Esophagus squamous epithelium (tissue), 5 donors: ENCODE data around the gene ANTXR1. TPM values are rescaled to one million over a fixed set of nuclear protein-coding genes. Genes with fewer than 3 reads are reported as not detected.
A peak's percentile ranks its signal among the peaks of the same experiment; 100 is the strongest.

Source experiments
- DNase-seq: peaks from one replicate; lab custom pipeline; 2025; lab: John Stamatoyannopoulos, UW
- H3K27ac ChIP-seq, 4 donors: fragments of 200-600 bp; sonication (generic); one replicate each; pipeline ENCODE4 v1.5.1; 2016 to 2019; ENCODE audit warnings: mild to moderate bottlenecking in 1 of 4
- H3K27me3 ChIP-seq, 4 donors: fragments of 200-600 bp; sonication (generic); 1 replicate in 3 of 4; 2 replicates in 1 of 4; pipeline versions ENCODE4 v1.5.1 to v1.6.0; 2017 to 2021; ENCODE audit warnings: antibody characterized with exemption in 1 of 4
- H3K36me3 ChIP-seq, 3 donors: fragments of 200-600 bp; sonication (generic); one replicate each; pipeline ENCODE4 v1.5.1; 2016 to 2019
- H3K4me1 ChIP-seq, 3 donors: fragments of 200-600 bp; sonication (generic); one replicate each; pipeline ENCODE4 v1.5.1; 2017 to 2019
- H3K4me3 ChIP-seq, 4 donors: fragments of 200-600 bp; sonication (generic); 1 replicate in 3 of 4; 2 replicates in 1 of 4; pipeline ENCODE4 v1.5.1; 2016 to 2019; ENCODE audit warnings: mild to moderate bottlenecking in 2 of 4, moderate library complexity in 1 of 4
- H3K9me3 ChIP-seq, 3 donors: fragments of 200-600 bp; sonication (generic); one replicate each; pipeline ENCODE4 v1.5.1; 2016 to 2019
- CTCF ChIP-seq, 6 experiments: fragments of 450-650 bp in 4 of 6; fragments of 200-600 bp in 2 of 6; sonication (generic) in 2 of 6; IDR thresholded peaks; one replicate each; pipeline ENCODE4 v1.5.1; 2016 to 2019; ENCODE audit warnings: antibody characterized with exemption in 6 of 6, mild to moderate bottlenecking in 4 of 6, moderate library complexity in 4 of 6
- POLR2A ChIP-seq, 4 donors: fragments of 450-650 bp; IDR thresholded peaks; one replicate each; pipeline ENCODE4 v1.6.1; 2017; ENCODE audit warnings: antibody characterized with exemption in 4 of 4, mild to moderate bottlenecking in 4 of 4, moderate library complexity in 3 of 4
- WGBS, 2 donors: methylation state at CpG; one replicate each; pipeline ENCODE4 v1.1.5; 2018; 5-methylcytosine and 5-hydroxymethylcytosine counted together
- intact Hi-C: fragments of 100-400 bp; cut with DNase I; formaldehyde crosslinking; loops from one replicate; pipeline ENCODE4 v1.15.0; 2022
- total RNA-seq, 4 donors: library from RNA; depleted of rRNA; stranded (reverse); fragments of >200 nt; gene quantifications; one replicate each; pipeline ENCODE4 v1.1.0, GENCODE V29; 2016
- donor health status: DM: yes; HTN: yes; CAD: no.

Gene ANTXR1
- total RNA-seq, 4 donors from 2014 or later: 7.8 to 50.9 (median 17.3) TPM

DNA sequence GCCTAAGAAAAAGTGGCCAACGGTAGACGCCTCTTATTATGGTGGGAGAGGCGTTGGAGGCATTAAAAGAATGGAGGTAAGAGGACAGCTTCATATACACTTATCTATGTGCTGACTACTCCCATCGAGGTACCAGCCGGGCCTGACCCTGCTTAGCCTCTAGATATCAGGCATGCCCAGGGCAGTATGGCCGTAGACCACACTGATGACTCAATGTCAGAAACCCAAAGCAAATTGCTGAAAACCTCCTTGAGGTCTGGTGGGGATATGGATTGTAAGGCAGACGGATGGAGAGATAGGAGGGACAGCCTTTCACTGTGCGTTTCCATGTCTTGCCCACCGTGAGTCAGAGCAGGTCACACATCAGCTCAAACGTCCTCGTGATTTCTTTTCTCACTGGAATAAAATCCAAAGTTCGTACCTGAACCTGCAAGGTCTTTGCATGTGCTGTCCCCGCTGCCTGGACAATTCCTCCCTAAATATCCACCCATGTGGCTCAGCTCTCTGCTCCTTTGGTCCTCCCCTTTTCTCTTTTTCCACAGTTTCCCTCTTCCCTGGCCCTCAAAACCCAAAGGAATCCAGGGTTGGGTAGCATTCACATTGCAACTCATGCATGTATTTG is 168.9 kb downstream of the ANTXR1 start:
- H3K36me3 ChIP-seq: peaks cover 0 to 8% (median 0%) of the 10 kb centered on the region in 3 donors
- H3K27me3 ChIP-seq: no peaks in the 10 kb centered on the region
- 85 to 91% methylated on average over 12 to 13 of the region's 13 CpGs for WGBS, 2 donors
- H3K27ac ChIP-seq: peak overlapping the region in 3 of 4 donors; percentile 65 to 89 (median 78)
- intact Hi-C loops: loop anchor here (10.0 kb wide), 1 partner anchor 123 kb away; no protein-coding TSS in a partner anchor
- no peak overlapping the region for H3K4me3 ChIP-seq
- no peak for DNase-seq
- no peak for TF ChIP-seq CTCF (IDR thresholded peaks at IDR 0.05)
- no peak for TF ChIP-seq POLR2A (IDR thresholded peaks at IDR 0.05)
- peaks cover 40 to 87% (median 64%) of the 10 kb centered on the region in 3 donors for H3K4me1 ChIP-seq
- H3K9me3 ChIP-seq: no peaks in the 10 kb centered on the region

DNA sequence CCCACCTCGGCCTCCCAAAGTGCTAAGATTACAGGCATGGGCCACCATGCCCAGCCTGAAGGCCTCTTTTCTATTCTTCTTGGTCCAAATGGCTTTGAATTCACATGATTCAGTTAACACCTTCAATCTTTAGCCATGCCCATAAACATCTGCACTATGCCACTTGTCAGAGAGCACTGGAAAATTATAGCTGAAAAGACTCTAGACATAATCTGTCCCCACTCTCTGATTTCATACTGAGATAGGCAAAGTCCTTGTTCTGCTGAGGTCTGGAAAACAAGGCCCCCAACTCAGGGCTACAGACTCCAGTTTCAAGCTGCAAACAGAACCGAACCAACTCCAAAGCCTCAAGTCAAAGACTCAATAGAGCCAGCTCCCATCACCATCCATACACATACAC is 170.7 kb downstream of the ANTXR1 start:
- peak overlapping the region; percentile 51 to 82 (median 70) for H3K27ac ChIP-seq
- WGBS, 2 donors: 44 to 51% methylated on average over 2 of the region's 2 CpGs
- intact Hi-C loops: loop anchor here (10.0 kb wide), 1 partner anchor 121 kb away; no protein-coding TSS in a partner anchor

GRCh38 chr2:69184224-69184623 is 171.2 kb downstream of the ANTXR1 start:
- 14 to 22% methylated on average over 5 of the region's 5 CpGs for WGBS, 2 donors
- no peak for DNase-seq
- no peak for TF ChIP-seq CTCF (IDR thresholded peaks at IDR 0.05)
- TF ChIP-seq POLR2A (IDR thresholded peaks at IDR 0.05): no peak

More for the DNA sequence above, 170.7 kb downstream of the ANTXR1 start:
- Histone ChIP-seq H3K36me3 (peaks cover 0 to 8% (median 0%) of the 10 kb centered on the region in 3 donors), H3K4me3 (no peak overlapping the region), H3K27me3 (no peaks in the 10 kb centered on the region), H3K4me1 (peaks cover 25 to 87% (median 48%) of the 10 kb centered on the region in 3 donors), H3K9me3 (no peaks in the 10 kb centered on the region)
- no peak for TF ChIP-seq POLR2A (IDR thresholded peaks at IDR 0.05)
- TF ChIP-seq CTCF (IDR thresholded peaks at IDR 0.05): no peak
- DNase-seq: no peak

DNA sequence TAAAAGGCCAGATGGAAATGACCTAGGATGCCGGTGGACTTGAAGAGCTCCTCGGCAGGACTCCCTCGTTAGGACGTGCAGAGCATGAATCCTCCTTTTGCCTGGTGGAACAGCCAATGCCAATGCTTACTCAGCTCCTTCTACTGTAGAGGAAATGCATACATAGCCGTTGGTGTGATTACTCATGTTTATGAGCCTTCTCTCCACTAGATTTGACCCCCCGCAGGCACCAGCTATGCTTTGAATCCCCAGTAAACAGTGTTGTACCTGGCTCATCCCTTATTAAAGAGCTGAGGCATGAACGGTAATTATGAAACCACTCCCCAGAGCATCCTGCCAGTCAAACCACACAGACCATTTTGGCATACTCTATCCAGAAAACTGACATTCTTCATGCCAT is 172.8 kb downstream of the ANTXR1 start:
- Histone ChIP-seq H3K9me3 (no peaks in the 10 kb centered on the region), H3K4me1 (peaks cover 15 to 76% (median 28%) of the 10 kb centered on the region in 3 donors), H3K27me3 (no peaks in the 10 kb centered on the region), H3K36me3 (peaks cover 0 to 8% (median 0%) of the 10 kb centered on the region in 3 donors), H3K4me3 (no peak overlapping the region), H3K27ac (peak overlapping the region; percentile 15 to 82 (median 58))
- TF ChIP-seq POLR2A (IDR thresholded peaks at IDR 0.05): no peak
- TF ChIP-seq CTCF (IDR thresholded peaks at IDR 0.05): no peak
- intact Hi-C loops: loop anchor here (10.0 kb wide), 1 partner anchor 119 kb away; no protein-coding TSS in a partner anchor
- no peak for DNase-seq
- WGBS, 2 donors: 41 to 58% methylated on average over 7 of the region's 7 CpGs

More at GRCh38 chr2:69184224-69184623, 171.2 kb downstream of the ANTXR1 start:
- H3K4me1 ChIP-seq: peaks cover 25 to 82% (median 43%) of the 10 kb centered on the region in 3 donors
- intact Hi-C loops: loop anchor here (10.0 kb wide), 1 partner anchor 121 kb away; no protein-coding TSS in a partner anchor
- H3K27me3 ChIP-seq: no peaks in the 10 kb centered on the region
- H3K36me3 ChIP-seq: peaks cover 0 to 8% (median 0%) of the 10 kb centered on the region in 3 donors
- no peaks in the 10 kb centered on the region for H3K9me3 ChIP-seq
- peak overlapping the region; percentile 52 to 82 (median 70) for H3K27ac ChIP-seq
- no peak overlapping the region for H3K4me3 ChIP-seq

- intact Hi-C loops: loop anchor here (10.0 kb wide), 1 partner anchor 118 kb away; no protein-coding TSS in a partner anchor
- Histone ChIP-seq H3K27me3 (no peaks in the 10 kb centered on the region), H3K27ac (peak overlapping the region in 2 of 4 donors; percentile 11 to 20), H3K4me3 (no peak overlapping the region), H3K36me3 (peaks cover 0 to 7% (median 0%) of the 10 kb centered on the region in 3 donors), H3K4me1 (peaks cover 13 to 68% (median 21%) of the 10 kb centered on the region in 3 donors), H3K9me3 (no peaks in the 10 kb centered on the region)
- WGBS, 2 donors: 70 to 75% methylated on average over 3 of the region's 3 CpGs
- DNase-seq: no peak
- TF ChIP-seq POLR2A (IDR thresholded peaks at IDR 0.05) (no peak), CTCF (IDR thresholded peaks at IDR 0.05) (no peak)
These were observed 173.6 kb downstream of the ANTXR1 start for GRCh38 chr2:69186614-69187013.
